Neuronal stem cell (in vitro differentiated cells): ENCODE measurements around the gene RBP5.

Experiments used
- DNase-seq: peaks from one replicate; pipeline ENCODE4 v3.0.0-alpha.2; 2013; ENCODE audit warnings: low spot score
- H2AFZ ChIP-seq: one replicate; pipeline ENCODE4 v1.6.1; 2013; ENCODE audit warnings: mild to moderate bottlenecking, low read length, inconsistent platforms
- H2AK5ac ChIP-seq: 2 replicates; pipeline ENCODE4 v1.6.1; 2013; ENCODE audit warnings: low read depth, mild to moderate bottlenecking, inconsistent platforms, low read length, moderate library complexity, mixed read lengths
- H2BK120ac ChIP-seq: 2 replicates; pipeline ENCODE4 v1.6.1; 2013; ENCODE audit warnings: low read depth, mild to moderate bottlenecking, inconsistent platforms, low read length, moderate library complexity, mixed read lengths
- H2BK12ac ChIP-seq: one replicate; pipeline ENCODE4 v1.6.1; 2013; ENCODE audit warnings: low read length, inconsistent platforms
- H2BK15ac ChIP-seq: 2 replicates; pipeline ENCODE4 v1.6.1; 2013; ENCODE audit warnings: mild to moderate bottlenecking, low read length, inconsistent platforms, mixed read lengths
- H2BK5ac ChIP-seq: one replicate; pipeline ENCODE4 v1.6.1; 2013; ENCODE audit warnings: inconsistent platforms, mild to moderate bottlenecking, low read length, moderate library complexity
- H3K14ac ChIP-seq: one replicate; pipeline ENCODE4 v1.6.1; 2013; ENCODE audit warnings: low read length, inconsistent platforms
- H3K18ac ChIP-seq: 2 replicates; pipeline ENCODE4 v1.6.1; 2013; ENCODE audit warnings: low read length, inconsistent platforms
- H3K23ac ChIP-seq: 2 replicates; pipeline ENCODE4 v1.6.1; 2013; ENCODE audit warnings: low read depth, mild to moderate bottlenecking, mixed read lengths, low read length, inconsistent platforms; ENCODE audit not compliant: poor library complexity
- H3K27ac ChIP-seq: replicated peaks from 3 replicates; pipeline ENCODE4 v1.5.1; 2013; ENCODE audit warnings: low read length, inconsistent platforms
- H3K27me3 ChIP-seq, 3 experiments: 2 replicates each; pipeline ENCODE4 v1.6.1; 2013; ENCODE audit warnings: low read length in 3 of 3, mild to moderate bottlenecking in 2 of 3, inconsistent platforms in 1 of 3, low read depth in 1 of 3, mixed read lengths in 1 of 3, moderate library complexity in 1 of 3; ENCODE audit not compliant: control insufficient read depth in 3 of 3, insufficient read depth in 3 of 3
- H3K36me3 ChIP-seq, 2 donors: replicated peaks in 1 of 2; 2 replicates each; pipeline ENCODE4 v1.6.1; 2013; ENCODE audit warnings: low read length in 2 of 2; ENCODE audit not compliant: control insufficient read depth in 2 of 2, insufficient read depth in 2 of 2
- H3K4ac ChIP-seq: 2 replicates; pipeline ENCODE4 v1.6.1; 2013; ENCODE audit warnings: inconsistent platforms, mild to moderate bottlenecking, low read length, moderate library complexity
- H3K4me1 ChIP-seq, 2 donors: 1 replicate in 1 of 2; 2 replicates in 1 of 2; pipeline ENCODE4 v1.6.1; 2013; ENCODE audit warnings: low read length in 2 of 2, low read depth in 1 of 2; ENCODE audit not compliant: control insufficient read depth in 2 of 2, insufficient read depth in 1 of 2
- H3K4me2 ChIP-seq: one replicate; pipeline ENCODE4 v1.6.1; 2013; ENCODE audit warnings: mild to moderate bottlenecking, low read length, inconsistent platforms; ENCODE audit not compliant: insufficient read depth, poor library complexity, severe bottlenecking
- H3K4me3 ChIP-seq, 2 donors: 2 replicates each; pipeline ENCODE4 v1.5.1; 2013; ENCODE audit warnings: low read length in 2 of 2, mild to moderate bottlenecking in 2 of 2, inconsistent platforms in 1 of 2, moderate library complexity in 1 of 2
- H3K79me1 ChIP-seq: one replicate; pipeline ENCODE4 v1.6.1; 2013; ENCODE audit warnings: low read depth, mild to moderate bottlenecking, inconsistent platforms, low read length, moderate library complexity
- H3K9ac ChIP-seq: one replicate; pipeline ENCODE4 v1.6.1; 2013; ENCODE audit warnings: mild to moderate bottlenecking, low read depth, low read length, inconsistent platforms; ENCODE audit not compliant: poor library complexity
- H3K9me3 ChIP-seq, 2 donors: replicated peaks in 1 of 2; 2 replicates each; pipeline versions ENCODE3 to v1.6.1; 2013; ENCODE audit warnings: low read length in 2 of 2, mild to moderate bottlenecking in 2 of 2, inconsistent platforms in 1 of 2, low read depth in 1 of 2, mixed read lengths in 1 of 2, moderate library complexity in 1 of 2; ENCODE audit not compliant: control insufficient read depth in 2 of 2, insufficient read depth in 1 of 2
- H4K8ac ChIP-seq: one replicate; pipeline ENCODE4 v1.6.1; 2013; ENCODE audit warnings: low read depth, mild to moderate bottlenecking, inconsistent platforms, low read length, moderate library complexity
- H4K91ac ChIP-seq: one replicate; pipeline ENCODE4 v1.6.1; 2013; ENCODE audit warnings: low read length, low read depth, mild to moderate bottlenecking, inconsistent platforms; ENCODE audit not compliant: poor library complexity
- WGBS, 2 donors: extraction: QIAGEN DNeasy Blood & Tissue Kit; methylation state at CpG; one replicate each; pipeline ENCODE4 v1.1.7; 2013; ENCODE audit warnings: missing lambda C conversion rate in 2 of 2, mixed read lengths in 1 of 2; ENCODE audit not compliant: insufficient read length in 2 of 2, insufficient replicate concordance in 1 of 2; ENCODE audit errors: extremely low coverage in 2 of 2; 5-methylcytosine and 5-hydroxymethylcytosine counted together

The RBP5 gene

DNA sequence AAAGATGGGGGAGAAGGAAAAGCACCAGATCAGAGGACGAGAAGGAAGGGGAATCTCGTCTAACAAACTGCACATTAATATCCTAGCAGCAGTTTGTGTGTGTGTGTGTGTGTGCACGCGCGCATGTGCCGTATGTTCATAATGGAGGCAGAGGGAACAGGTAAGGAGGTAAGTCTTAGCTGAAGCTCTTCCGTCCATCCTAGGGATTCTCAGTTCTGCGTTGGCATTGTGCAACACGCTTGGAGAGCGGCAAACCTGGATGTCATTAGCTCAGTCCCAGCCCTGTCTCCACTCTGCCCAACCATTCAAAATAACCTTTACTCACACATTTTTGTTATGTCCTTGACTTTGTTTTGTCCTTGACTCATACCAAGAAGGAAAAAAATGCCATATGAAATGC, 34.8 kb downstream of the RBP5 start:
- Histone ChIP-seq H3K4me3 (peak overlapping the region in 1 of 2 donors; percentile 47), H2BK5ac (no peak overlapping the region), H3K4ac (no peak overlapping the region), H4K91ac (no peak overlapping the region), H3K14ac (no peak overlapping the region), H2BK120ac (no peak overlapping the region), H3K4me2 (no peak overlapping the region), H2BK15ac (no peak overlapping the region), H2BK12ac (no peak overlapping the region), H3K27me3 (no peaks in the 10 kb centered on the region), H2AFZ (no peak overlapping the region), H3K18ac (no peak overlapping the region), H3K27ac (no peak overlapping the region), H2AK5ac (no peak overlapping the region), H4K8ac (no peak overlapping the region), H3K23ac (no peak overlapping the region), H3K9ac (no peak overlapping the region), H3K9me3 (no peaks in the 10 kb centered on the region), H3K4me1 (peaks cover 6 to 14% of the 10 kb centered on the region in 2 donors), H3K79me1 (peaks cover 1% of the 10 kb centered on the region), H3K36me3 (peaks cover 2 to 7% of the 10 kb centered on the region in 2 donors)
- DNase-seq, result no peak
- no CpG with 5 or more reads among the region's 10 CpGs for WGBS, 2 donors

DNA sequence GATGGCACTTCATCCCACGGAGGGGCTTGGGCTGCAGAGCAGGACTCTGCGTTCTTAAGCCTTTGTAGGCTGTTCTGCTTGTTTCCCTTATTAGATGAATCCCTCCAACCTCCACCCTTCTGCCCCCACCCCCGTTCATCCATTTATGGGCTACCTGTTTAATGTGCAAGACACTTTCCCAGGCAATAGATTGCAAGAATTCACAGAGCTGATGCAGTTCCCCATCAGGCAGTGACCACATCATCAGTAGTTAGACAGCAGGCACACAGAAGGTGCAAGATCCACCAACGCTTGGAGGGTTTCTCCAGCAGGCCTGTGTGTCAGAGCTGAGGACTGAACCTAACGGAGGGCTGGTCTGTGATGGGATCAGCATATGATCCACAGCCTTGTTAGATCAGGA, 35.2 kb downstream of the RBP5 start:
- Histone ChIP-seq H3K4ac (no peak overlapping the region), H2BK12ac (no peak overlapping the region), H3K4me2 (no peak overlapping the region), H3K27ac (no peak overlapping the region), H3K27me3 (no peaks in the 10 kb centered on the region), H2BK5ac (no peak overlapping the region), H3K36me3 (peaks cover 2 to 4% of the 10 kb centered on the region in 2 donors), H4K8ac (no peak overlapping the region), H3K9me3 (no peaks in the 10 kb centered on the region), H2AFZ (no peak overlapping the region), H3K23ac (no peak overlapping the region), H4K91ac (no peak overlapping the region), H3K79me1 (peaks cover 1% of the 10 kb centered on the region), H2BK15ac (no peak overlapping the region), H3K14ac (no peak overlapping the region), H2AK5ac (no peak overlapping the region), H2BK120ac (no peak overlapping the region), H3K9ac (no peak overlapping the region), H3K4me3 (no peak overlapping the region), H3K4me1 (peaks cover 6 to 14% of the 10 kb centered on the region in 2 donors), H3K18ac (no peak overlapping the region)
- no CpG with 5 or more reads among the region's 5 CpGs for WGBS, 2 donors
- DNase-seq, result no peak

DNA sequence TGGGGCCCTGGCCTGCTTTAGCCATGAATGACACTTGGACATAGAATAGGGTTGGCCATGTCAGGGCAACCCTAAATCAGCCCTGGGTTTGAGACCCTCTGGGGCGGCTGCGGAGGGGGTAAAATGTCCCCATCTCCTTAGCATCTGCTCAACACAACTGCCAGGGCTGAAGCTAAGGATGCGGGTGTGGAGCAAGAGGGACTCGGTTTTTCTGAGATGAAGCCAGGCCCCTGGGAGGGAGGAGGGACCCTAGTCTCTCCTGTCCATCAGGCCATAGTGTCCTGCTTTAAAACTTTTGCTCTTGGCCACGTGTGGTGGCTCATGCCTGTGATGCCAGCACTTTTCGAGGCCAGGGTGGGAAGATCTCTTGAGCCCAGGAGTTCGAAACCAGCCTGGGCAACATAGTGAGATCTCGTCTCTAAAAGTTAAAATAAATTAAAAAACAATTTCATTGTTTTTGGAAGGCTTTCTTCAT, 35.7 kb downstream of the RBP5 start:
- Histone ChIP-seq H3K14ac (no peak overlapping the region), H4K8ac (no peak overlapping the region), H2BK5ac (no peak overlapping the region), H3K9me3 (no peaks in the 10 kb centered on the region), H2AFZ (peak overlapping the region; percentile 69), H3K4me1 (peaks cover 6 to 14% of the 10 kb centered on the region in 2 donors), H3K18ac (no peak overlapping the region), H3K4me2 (no peak overlapping the region), H4K91ac (no peak overlapping the region), H3K23ac (no peak overlapping the region), H3K9ac (no peak overlapping the region), H3K4me3 (no peak overlapping the region), H3K27ac (no peak overlapping the region), H3K4ac (no peak overlapping the region), H3K36me3 (peaks cover 0 to 2% of the 10 kb centered on the region in 2 donors), H2BK12ac (no peak overlapping the region), H3K79me1 (peaks cover 1% of the 10 kb centered on the region), H2AK5ac (no peak overlapping the region), H3K27me3 (no peaks in the 10 kb centered on the region), H2BK15ac (no peak overlapping the region), H2BK120ac (no peak overlapping the region)
- no peak for DNase-seq
- no CpG with 5 or more reads among the region's 8 CpGs for WGBS, 2 donors

DNA sequence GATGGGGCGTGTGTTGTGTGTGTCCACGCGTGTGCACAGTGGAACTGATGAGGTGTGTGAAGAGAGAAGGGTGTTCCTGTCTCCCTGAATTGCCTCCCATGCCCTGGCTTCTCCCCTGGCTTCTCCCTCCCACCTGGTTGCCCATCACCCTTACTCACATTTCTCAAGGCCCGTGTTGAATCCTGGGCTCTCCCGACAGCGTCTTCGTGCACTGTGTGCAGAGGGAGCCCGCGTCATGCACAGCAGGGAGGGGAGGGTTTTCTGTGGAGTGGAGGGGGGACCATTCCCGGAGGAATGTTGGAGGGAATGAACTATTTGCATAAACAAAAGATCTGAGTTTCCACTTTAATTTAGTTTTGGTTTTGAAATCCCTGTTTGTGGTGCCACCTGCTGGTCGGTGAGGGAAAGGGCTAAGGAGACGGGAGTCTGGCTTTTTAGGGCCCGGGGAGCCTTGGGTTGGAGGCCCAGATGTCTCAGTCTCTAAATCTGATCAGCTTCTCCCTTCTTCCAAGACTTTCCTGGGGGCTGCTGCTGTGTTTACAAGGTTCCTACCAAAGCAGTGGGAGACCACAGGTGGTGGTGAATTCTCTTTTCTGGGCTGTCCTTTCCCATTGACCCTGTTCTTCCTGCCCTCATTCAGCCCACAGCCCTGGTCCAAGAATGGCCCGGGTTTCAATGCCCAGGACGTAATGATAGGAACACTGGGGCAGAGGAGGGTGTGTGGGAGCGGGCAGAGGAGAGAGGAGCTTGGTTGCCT, 36.3 kb downstream of the RBP5 start, which contains the start of gene C1R:
C1R (minus strand) TSS at position 217 of the 757 bp plus-strand sequence; CDS start at position 160, 57 bp downstream.
- Histone ChIP-seq H3K4me3 (peak within 1 kb of the TSS in 1 of 2 donors; percentile 59), H3K14ac (no peak within 1 kb of the TSS), H3K27me3 (no peaks in the 10 kb centered on the region), H2BK12ac (no peak within 1 kb of the TSS), H2BK15ac (peak within 1 kb of the TSS; percentile 41), H3K27ac (no peak within 1 kb of the TSS), H3K18ac (peak within 1 kb of the TSS; percentile 53), H3K9me3 (no peaks in the 10 kb centered on the region), H3K36me3 (no peaks in the 10 kb centered on the region), H4K8ac (no peak within 1 kb of the TSS), H2AFZ (peak within 1 kb of the TSS; percentile 69), H3K4me2 (peak within 1 kb of the TSS; percentile 59), H3K4me1 (peaks cover 6 to 14% of the 10 kb centered on the region in 2 donors), H2AK5ac (peak within 1 kb of the TSS; percentile 64), H3K9ac (no peak within 1 kb of the TSS), H3K4ac (no peak within 1 kb of the TSS), H3K79me1 (peaks cover 1% of the 10 kb centered on the region), H2BK5ac (no peak within 1 kb of the TSS), H3K23ac (peak within 1 kb of the TSS; percentile 26), H2BK120ac (no peak within 1 kb of the TSS), H4K91ac (no peak within 1 kb of the TSS)
- DNase-seq, result peak; percentile 68
- no CpG with 5 or more reads among the region's 16 CpGs for WGBS, 2 donors
